ENCODE data around the gene GPATCH11.

The GPATCH11 gene

GRCh38 chr2:37105150-37105549 lies 20.8 kb downstream of the GPATCH11 start:
- no peak for DNase-seq (ENCODE audit: low read depth, low spot score)

- no peak for DNase-seq (ENCODE audit: low read depth, low spot score)
Measured at GRCh38 chr2:37109523-37109922, 25.2 kb downstream of the GPATCH11 start.

- DNase-seq (ENCODE audit: low read depth, low spot score), result no peak
Measured at GRCh38 chr2:37110306-37111212, 26.2 kb downstream of the GPATCH11 start.

- no peak for DNase-seq (ENCODE audit: low read depth, low spot score)
Measured at GRCh38 chr2:37111958-37112357, 27.6 kb downstream of the GPATCH11 start.

GRCh38 chr2:37117566-37117965 lies 33.2 kb downstream of the GPATCH11 start:
- DNase-seq (ENCODE audit: low read depth, low spot score), result no peak

- DNase-seq (ENCODE audit: low read depth, low spot score), result no peak
Measured at GRCh38 chr2:37119157-37119556, 34.8 kb downstream of the GPATCH11 start.

- no peak for DNase-seq (ENCODE audit: low read depth, low spot score)
Measured at GRCh38 chr2:37125416-37125815, 41.1 kb downstream of the GPATCH11 start.

- no peak for DNase-seq (ENCODE audit: low read depth, low spot score)
Measured at GRCh38 chr2:37132914-37133313, 48.6 kb downstream of the GPATCH11 start.

- no peak for DNase-seq (ENCODE audit: low read depth, low spot score)
Measured at GRCh38 chr2:37142546-37142945, 58.2 kb downstream of the GPATCH11 start.

- no peak for DNase-seq (ENCODE audit: low read depth, low spot score)
Measured at GRCh38 chr2:37143974-37144373, 59.7 kb downstream of the GPATCH11 start.

- DNase-seq (ENCODE audit: low read depth, low spot score), result no peak
Measured at GRCh38 chr2:37146062-37146461, 61.7 kb downstream of the GPATCH11 start.

- DNase-seq (ENCODE audit: low read depth, low spot score), result no peak
Measured at GRCh38 chr2:37148325-37148724, 64.0 kb downstream of the GPATCH11 start.
